ENCODE data around the gene CXCL10.
"Not testable (repeated sequence)": the region's sequence is repeated elsewhere in the genome, so short reads cannot be mapped to it uniquely, and the experiment has no call there.

- TF ChIP-seq POLR2A, CTCF (IDR thresholded peaks at IDR 0.05): not testable (repeated sequence)
Measured at GRCh38 chr4:76044686-76045085, 21.4 kb upstream of the CXCL10 start.
